Naive thymus-derived CD8-positive, alpha-beta T cell (primary cell): Measurements from ENCODE around the gene ZNF189. TPM values are rescaled to one million over a fixed set of nuclear protein-coding genes. Genes with fewer than 3 reads are reported as not detected.

Experiments
- polyA plus RNA-seq, 3 donors: library from polyadenylated mRNA; unstranded; fragments of 300-500 nt; fragmentation: Illumina TruSeq; gene quantifications; one replicate each; pipeline ENCODE4 v1.2.3, GENCODE V29; 2021
- total RNA-seq, 8 experiments: library from RNA in 2 of 8; stranded (reverse) in 2 of 8; gene quantifications; one replicate each; pipeline ENCODE4 v1.2.3 and lab custom pipeline; 2021 to 2026

The ZNF189 gene
- total and polyA plus RNA-seq, 5 experiments from 2014 or later: 1.4 to 26.3 (median 2.6) TPM

Other genes with a start within 250 kb of the ZNF189 start
- not detected for gene BAAT, start 13.8 kb upstream of the ZNF189 start, total RNA-seq
- not detected for gene BAAT, start 13.8 kb upstream of the ZNF189 start, polyA plus RNA-seq
- gene MRPL50, start 233 bp upstream of the ZNF189 start, total RNA-seq: 10 to 100 TPM; 20.3 to 21.3 TPM
- 10 to 100 TPM; 12.9 to 17.8 (median 13.2) TPM for gene MRPL50, start 233 bp upstream of the ZNF189 start, polyA plus RNA-seq
- not detected for gene ALDOB, start 36.9 kb downstream of the ZNF189 start, total RNA-seq
- gene ALDOB, start 36.9 kb downstream of the ZNF189 start, polyA plus RNA-seq: not detected
- gene RNF20, start 135.0 kb downstream of the ZNF189 start, total RNA-seq: 10 to 100 TPM; 48.6 to 53.8 TPM
- 10 to 100 TPM; 30.6 to 48.2 (median 43.6) TPM for gene RNF20, start 135.0 kb downstream of the ZNF189 start, polyA plus RNA-seq
- gene PPP3R2, start 196.1 kb downstream of the ZNF189 start, total RNA-seq: not detected
- gene PPP3R2, start 196.1 kb downstream of the ZNF189 start, polyA plus RNA-seq: not detected